ACHN (cell line): ENCODE results near the gene DZIP1.
A peak's percentile ranks its signal among the peaks of the same experiment; 100 is the strongest.
"Not testable (repeated sequence)": the region's sequence is repeated elsewhere in the genome, so short reads cannot be mapped to it uniquely, and the experiment has no call there.

Source experiments
- DNase-seq: peaks from one replicate; pipeline ENCODE4 v3.0.0-alpha.2; 2015
- in situ Hi-C: cut with HindIII; loops from 2 replicates; pipeline ENCODE4 v1.10.0; 2017; ENCODE audit warnings: low sequenced_read_pairs, low pct_ligation_motif_present, low pct_unique_long_range_greater_than_20kb

The DZIP1 gene

GRCh38 chr13:95644601-95645052 is at the start of gene DZIP1:
DZIP1 (minus strand) TSS chr13:95644706; CDS start chr13:95642029, 2,677 bp downstream.
- in situ Hi-C loops = no loop called here
- DNase-seq = no peak

- DNase-seq, in situ Hi-C loops: not testable (repeated sequence)
Measured at GRCh38 chr13:95690986-95691385, 46.5 kb upstream of the DZIP1 start.

DNA sequence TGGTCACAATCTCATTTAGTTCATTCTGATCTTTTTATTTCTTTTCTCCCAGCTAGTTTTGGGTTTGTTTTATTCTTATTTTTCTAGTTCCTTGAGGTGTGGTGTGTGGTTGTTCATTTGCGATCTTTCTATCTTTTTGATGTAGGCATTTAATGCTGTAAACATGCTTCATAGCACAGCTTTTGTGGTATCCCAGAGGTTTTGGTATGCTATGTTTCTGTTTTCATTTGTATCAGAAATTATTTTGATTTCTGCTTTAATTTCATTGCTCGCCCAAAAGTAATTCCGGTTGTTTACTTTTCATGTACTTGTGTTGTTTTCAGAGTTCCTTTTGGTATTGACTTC is 45.0 kb upstream of the DZIP1 start:
- in situ Hi-C loops = no loop called here
- no peak for DNase-seq

DNA sequence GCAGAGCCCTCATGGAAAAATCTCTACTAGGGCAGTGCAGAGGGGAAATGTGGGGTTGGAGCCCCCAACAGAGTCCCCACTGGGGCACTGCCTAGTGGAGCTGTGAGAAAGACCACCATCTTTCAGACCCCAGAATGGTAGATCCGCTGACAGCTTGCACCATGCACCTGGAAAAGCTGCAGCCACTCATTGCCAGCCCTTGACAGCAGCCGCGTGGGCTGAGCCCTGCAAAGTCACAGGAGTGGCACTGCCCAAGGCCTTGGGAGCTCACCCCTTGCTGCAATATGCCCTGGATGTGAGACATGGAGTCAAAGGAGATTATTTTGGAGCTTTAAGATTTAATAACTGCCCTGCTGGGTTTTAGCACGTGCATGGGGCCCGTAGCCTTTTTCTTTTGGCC is 40.5 kb upstream of the DZIP1 start:
- DNase-seq, in situ Hi-C loops: not testable (repeated sequence)

- DNase-seq = no peak
- in situ Hi-C loops = no loop called here
Measured at GRCh38 chr13:95684418-95684817, 39.9 kb upstream of the DZIP1 start.

DNA sequence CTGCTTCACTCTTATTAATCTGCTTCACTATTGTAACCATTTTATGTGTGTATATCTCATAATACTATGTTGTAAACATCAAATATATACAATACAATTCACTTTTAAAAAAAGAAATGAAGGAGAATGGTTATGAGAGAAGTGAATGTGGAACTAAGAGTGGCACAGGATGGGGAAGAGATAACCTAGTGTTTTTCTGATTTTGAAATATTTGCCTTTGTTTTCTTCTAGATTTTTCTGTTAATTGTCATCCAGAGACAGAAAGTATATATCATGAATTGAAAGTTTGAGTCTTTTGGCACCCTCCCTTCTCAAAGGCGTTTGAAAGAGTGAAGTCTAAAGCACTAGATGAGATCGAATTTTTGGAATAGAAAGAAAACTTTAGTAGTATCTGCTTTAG is 35.2 kb upstream of the DZIP1 start:
- DNase-seq = no peak
- in situ Hi-C loops = no loop called here

GRCh38 chr13:95678967-95679366 is 34.5 kb upstream of the DZIP1 start:
- in situ Hi-C loops = no loop called here

GRCh38 chr13:95677564-95678266 is 33.2 kb upstream of the DZIP1 start:
- in situ Hi-C loops = no loop called here
- peak; percentile 20 for DNase-seq

More at GRCh38 chr13:95678967-95679366, 34.5 kb upstream of the DZIP1 start:
- DNase-seq = no peak

DNA sequence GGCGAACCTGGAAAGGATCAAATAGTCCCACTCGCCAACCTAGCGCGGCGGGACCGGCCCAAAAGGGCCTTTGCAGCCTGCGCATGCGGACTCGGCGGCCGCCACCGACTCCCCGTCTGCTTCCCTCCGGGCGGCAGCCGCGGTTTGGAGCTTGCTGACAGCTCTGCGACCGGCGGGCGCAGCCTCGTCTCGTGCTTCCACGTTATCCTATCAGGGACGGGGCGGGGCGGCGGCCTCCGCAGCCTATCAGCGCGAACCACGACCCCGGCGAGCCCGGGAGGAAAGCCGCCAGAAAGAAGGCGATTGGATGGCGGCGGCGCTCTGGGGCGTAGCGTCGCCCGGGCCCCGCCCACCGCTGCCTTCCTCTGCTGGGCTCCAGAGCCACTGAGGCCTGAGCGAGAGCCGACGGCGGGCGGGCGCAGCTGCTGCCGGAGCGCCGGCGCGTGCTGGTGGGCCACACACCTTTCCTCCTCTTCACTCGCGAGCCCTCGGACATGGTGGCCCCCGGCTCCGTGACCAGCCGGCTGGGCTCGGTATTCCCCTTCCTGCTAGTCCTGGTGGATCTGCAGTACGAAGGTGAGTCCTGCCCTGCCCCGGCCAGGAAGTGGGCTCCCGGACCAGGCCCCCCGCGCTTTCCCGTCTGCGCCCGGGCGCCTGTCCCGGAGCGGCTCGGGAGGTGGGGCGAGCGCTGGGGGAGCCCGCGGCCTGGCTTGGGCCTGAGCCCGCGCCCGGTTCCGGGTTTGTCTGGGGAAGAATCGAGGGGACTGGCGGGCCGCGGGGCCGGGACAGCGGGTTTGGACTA is 32.5 kb upstream of the DZIP1 start, which contains the start of gene DNAJC3:
TSS of gene DNAJC3 (plus strand) at position 378 of the 802 bp plus-strand sequence. CDS start at position 495, 117 bp downstream.
- peak; percentile 94 for DNase-seq
- in situ Hi-C loops = no loop called here

DNA sequence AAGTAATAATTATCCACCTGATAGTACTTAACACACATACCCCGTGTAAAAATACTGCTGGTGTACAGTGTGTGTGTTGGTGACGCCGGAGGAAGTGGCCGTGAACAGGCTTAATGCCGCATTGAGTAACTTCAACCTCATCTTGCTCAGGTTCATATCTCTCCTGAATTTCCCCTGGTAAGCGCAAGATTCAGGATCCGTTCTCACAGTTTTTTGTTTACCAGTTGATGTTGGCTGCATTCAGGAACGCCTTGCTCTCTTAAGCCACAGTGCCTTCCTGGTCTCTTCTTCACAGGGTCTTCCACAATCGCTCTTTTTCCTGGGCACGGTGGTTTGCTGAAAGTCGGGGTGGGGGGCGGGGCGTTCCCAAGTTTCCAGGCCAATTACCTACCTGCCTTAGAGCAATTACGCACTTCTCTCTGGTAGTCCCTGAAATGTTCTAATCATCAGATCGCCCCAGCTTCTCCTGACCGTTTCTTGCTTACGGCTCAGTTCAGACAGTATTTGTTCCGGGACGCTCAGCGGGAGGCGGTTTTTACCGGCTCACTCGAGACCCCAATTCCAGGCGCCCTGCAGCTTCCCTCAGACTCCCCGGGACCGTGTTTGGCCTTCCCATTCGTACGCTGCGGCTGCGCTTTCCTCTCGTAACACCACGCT is 31.7 kb upstream of the DZIP1 start:
- peak; percentile 48 for DNase-seq
- in situ Hi-C loops = no loop called here

DNA sequence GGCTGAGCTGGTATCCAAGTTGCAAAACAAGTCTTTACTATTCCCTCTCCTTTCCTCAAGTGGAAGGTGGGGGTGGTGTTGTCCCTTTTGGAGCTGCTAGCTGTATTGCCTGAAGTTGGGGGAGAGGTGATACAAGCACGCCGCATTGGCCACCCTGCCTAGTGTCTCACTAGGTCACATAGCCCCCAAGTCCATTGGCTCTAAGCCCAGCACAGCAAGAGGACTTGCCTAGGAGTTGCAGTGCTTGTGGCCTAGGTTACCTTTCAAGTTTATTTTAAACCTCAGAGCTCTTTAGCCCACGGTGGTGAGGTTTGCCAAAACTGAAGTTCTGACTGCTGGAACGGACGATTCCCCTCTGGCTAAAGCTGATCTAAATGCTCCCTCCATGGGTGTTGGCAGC is 27.1 kb upstream of the DZIP1 start:
- in situ Hi-C loops = no loop called here
- DNase-seq = no peak

- in situ Hi-C loops, DNase-seq: not testable (repeated sequence)
Measured at GRCh38 chr13:95667235-95667634, 22.7 kb upstream of the DZIP1 start.

GRCh38 chr13:95660981-95661581 is 16.6 kb upstream of the DZIP1 start:
- in situ Hi-C loops = no loop called here
- peak; percentile 47 for DNase-seq

DNA sequence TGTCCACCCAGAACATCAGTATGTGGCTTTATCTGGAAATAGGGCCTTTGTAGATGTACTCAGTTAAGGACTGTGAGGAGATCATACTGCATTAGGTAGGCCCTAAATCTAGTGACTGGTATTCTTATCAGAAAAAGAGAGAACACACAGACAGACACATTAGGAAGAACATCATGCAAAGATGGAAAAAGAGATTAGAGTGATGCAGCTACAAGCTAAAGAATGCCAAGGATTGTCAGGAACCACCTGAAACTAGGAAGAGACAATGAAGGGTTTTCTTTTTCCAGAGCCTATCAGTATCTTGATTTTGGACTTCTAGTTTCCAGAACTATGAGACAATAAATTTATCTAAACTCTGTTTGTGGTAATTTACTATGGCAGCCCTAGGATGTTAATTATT is 15.0 kb upstream of the DZIP1 start:
- no peak for DNase-seq
- in situ Hi-C loops = no loop called here

- in situ Hi-C loops = no loop called here
- no peak for DNase-seq
Measured at GRCh38 chr13:95656386-95657015, 12.0 kb upstream of the DZIP1 start.

- in situ Hi-C loops = no loop called here
- DNase-seq = no peak
Measured at GRCh38 chr13:95652821-95653220, 8.3 kb upstream of the DZIP1 start.

- in situ Hi-C loops = no loop called here
- DNase-seq = no peak
Measured at GRCh38 chr13:95652244-95652764, 7.8 kb upstream of the DZIP1 start.

- in situ Hi-C loops = no loop called here
- no peak for DNase-seq
Measured at GRCh38 chr13:95650696-95651095, 6.2 kb upstream of the DZIP1 start.
